ENCODE data around the gene DRC1.
A peak's percentile ranks its signal among the peaks of the same experiment; 100 is the strongest.

DNA sequence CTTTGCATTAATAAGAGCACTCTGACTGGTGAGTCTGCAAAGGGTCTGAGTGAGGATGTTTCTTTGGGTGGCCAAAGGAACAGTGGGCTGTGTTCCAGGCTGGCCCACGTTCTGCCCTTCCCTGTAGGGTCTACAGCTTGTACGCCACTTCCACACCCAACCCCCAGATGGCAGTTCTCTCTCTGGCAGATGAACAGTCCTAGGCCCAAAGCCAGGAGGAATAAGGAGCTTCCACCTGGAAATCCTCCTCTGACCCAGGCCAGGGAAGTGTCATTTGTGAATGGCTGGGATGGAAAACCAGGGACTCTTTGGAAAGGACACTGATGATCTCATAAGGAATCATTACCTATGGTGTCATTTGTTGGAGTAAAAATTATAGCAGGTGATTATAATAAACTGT is 69.6 kb downstream of the DRC1 start:
- TF ChIP-seq, protein P1, sequence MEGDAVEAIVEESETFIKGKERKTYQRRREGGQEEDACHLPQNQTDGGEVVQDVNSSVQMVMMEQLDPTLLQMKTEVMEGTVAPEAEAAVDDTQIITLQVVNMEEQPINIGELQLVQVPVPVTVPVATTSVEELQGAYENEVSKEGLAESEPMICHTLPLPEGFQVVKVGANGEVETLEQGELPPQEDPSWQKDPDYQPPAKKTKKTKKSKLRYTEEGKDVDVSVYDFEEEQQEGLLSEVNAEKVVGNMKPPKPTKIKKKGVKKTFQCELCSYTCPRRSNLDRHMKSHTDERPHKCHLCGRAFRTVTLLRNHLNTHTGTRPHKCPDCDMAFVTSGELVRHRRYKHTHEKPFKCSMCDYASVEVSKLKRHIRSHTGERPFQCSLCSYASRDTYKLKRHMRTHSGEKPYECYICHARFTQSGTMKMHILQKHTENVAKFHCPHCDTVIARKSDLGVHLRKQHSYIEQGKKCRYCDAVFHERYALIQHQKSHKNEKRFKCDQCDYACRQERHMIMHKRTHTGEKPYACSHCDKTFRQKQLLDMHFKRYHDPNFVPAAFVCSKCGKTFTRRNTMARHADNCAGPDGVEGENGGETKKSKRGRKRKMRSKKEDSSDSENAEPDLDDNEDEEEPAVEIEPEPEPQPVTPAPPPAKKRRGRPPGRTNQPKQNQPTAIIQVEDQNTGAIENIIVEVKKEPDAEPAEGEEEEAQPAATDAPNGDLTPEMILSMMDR (IDR thresholded peaks at IDR 0.05 in 2 of 3, conservative IDR thresholded peaks at IDR 0.05 in 1 of 3; ENCODE audit: borderline replicate concordance in 1 of 3, insufficient read depth in 1 of 3, low read depth in 2 of 3, low read length in 2 of 3): peak in 1 of 3 experiments; percentile 13; a peak in 1 of 6 replicates
- TF ChIP-seq JUND (IDR thresholded peaks at IDR 0.05): no peak
- no peak for TF ChIP-seq ZFX (IDR thresholded peaks at IDR 0.05)
- no peak for TF ChIP-seq SP1 (IDR thresholded peaks at IDR 0.05; ENCODE audit: low read depth)
- no peak for TF ChIP-seq POLR2A (IDR thresholded peaks at IDR 0.05; ENCODE audit: borderline replicate concordance, extremely low read depth, insufficient read depth, insufficient read length)
- TF ChIP-seq CEBPB (IDR thresholded peaks at IDR 0.05; ENCODE audit: low read depth): no peak
- no peak for TF ChIP-seq ZNF274 (IDR thresholded peaks at IDR 0.05; ENCODE audit: low read depth, low read length)
- TF ChIP-seq, protein P2, sequence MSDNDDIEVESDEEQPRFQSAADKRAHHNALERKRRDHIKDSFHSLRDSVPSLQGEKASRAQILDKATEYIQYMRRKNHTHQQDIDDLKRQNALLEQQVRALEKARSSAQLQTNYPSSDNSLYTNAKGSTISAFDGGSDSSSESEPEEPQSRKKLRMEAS (IDR thresholded peaks at IDR 0.05): no peak
